Measurements from ENCODE around the gene DNMBP. TPM values are rescaled to one million over a fixed set of nuclear protein-coding genes. Genes with fewer than 3 reads are reported as not detected.
"Not testable (repeated sequence)": the region's sequence is repeated elsewhere in the genome, so short reads cannot be mapped to it uniquely, and the experiment has no call there.

DNMBP gene
- total and polyA plus RNA-seq, 2 of the 8 experiments (the other 6 are each of a cell fraction or from before 2014, with no cell fraction given): 19.1 to 26.4 TPM

- not testable (repeated sequence) for H3K79me2 ChIP-seq (ENCODE audit: control insufficient read depth in 1 of 2, insufficient read depth in 2 of 2, low read length in 2 of 2)
Observed at GRCh38 chr10:99946051-99946450, 63.7 kb downstream of the DNMBP start.

More at GRCh38 chr10:99946051-99946450, 63.7 kb downstream of the DNMBP start:
- H3K9me3 ChIP-seq (ENCODE audit: insufficient read depth in 2 of 2, low read depth in 1 of 2, low read length in 1 of 2); H2BK120ac ChIP-seq (replicated peaks; ENCODE audit: low read depth, low read length); FAIRE-seq; H2BK5ac ChIP-seq (ENCODE audit: low read depth, low read length); H2BK12ac ChIP-seq (ENCODE audit: low read depth, low read length); H3K4ac ChIP-seq (replicated peaks; ENCODE audit: insufficient read length, low read depth, low read length); DNase-seq (ENCODE audit: low read depth in 1 of 2, low spot score in 2 of 2); H3K4me3 ChIP-seq (ENCODE audit: extremely low read depth in 1 of 4, insufficient read depth in 2 of 4, low read depth in 3 of 4, low read length in 4 of 4); H3K9ac ChIP-seq (replicated peaks in 1 of 4; ENCODE audit: extremely low read depth in 1 of 4, low read depth in 3 of 4, low read length in 3 of 4); H2BK15ac ChIP-seq (ENCODE audit: low read length); H2AK5ac ChIP-seq (ENCODE audit: low read depth, low read length); H3K36me3 ChIP-seq (ENCODE audit: control insufficient read depth in 2 of 4, insufficient read depth in 4 of 4, low read length in 3 of 4); H3K18ac ChIP-seq (ENCODE audit: extremely low read depth, low read length); H4K8ac ChIP-seq (ENCODE audit: extremely low read depth, insufficient read depth, low read length); H4K5ac ChIP-seq (ENCODE audit: insufficient read length, low read depth, low read length); H2BK20ac ChIP-seq (ENCODE audit: low read length); H3K56ac ChIP-seq (replicated peaks; ENCODE audit: insufficient read length, low read depth, low read length); H3K23me2 ChIP-seq (ENCODE audit: low read depth, low read length); H2AFZ ChIP-seq (ENCODE audit: low read length); H3K23ac ChIP-seq (ENCODE audit: insufficient read length); H4K20me1 ChIP-seq (replicated peaks in 1 of 2; ENCODE audit: control insufficient read depth in 1 of 2, insufficient read depth in 2 of 2, low read length in 2 of 2); H3K14ac ChIP-seq (ENCODE audit: insufficient read length); H3K4me1 ChIP-seq (replicated peaks in 1 of 4; ENCODE audit: control insufficient read depth in 3 of 4, insufficient read depth in 4 of 4, low read length in 3 of 4); H3K27me3 ChIP-seq (replicated peaks in 1 of 4; ENCODE audit: control insufficient read depth in 3 of 4, extremely low read depth in 1 of 4, insufficient read depth in 3 of 4, low read length in 3 of 4); H3K27ac ChIP-seq (ENCODE audit: low read depth, low read length); H4K91ac ChIP-seq (replicated peaks; ENCODE audit: insufficient read length, low read length); POLR2A ChIA-PET (ENCODE audit: partially characterized antibody); H3K4me2 ChIP-seq (ENCODE audit: insufficient read depth in 1 of 2, low read depth in 2 of 2, low read length in 2 of 2); H3K79me1 ChIP-seq (ENCODE audit: low read depth, low read length): not testable (repeated sequence)
- 94% methylated on average over 2 of the region's 2 CpGs; no CpG with 5 or more reads in 1 of the 2 experiments for WGBS, 2 experiments (ENCODE audit: extremely low coverage in 1 of 2, insufficient coverage in 1 of 2, insufficient read length in 1 of 2, insufficient replicate concordance in 2 of 2, low coverage in 1 of 2, low lambda C conversion rate in 2 of 2, missing lambda C conversion rate in 1 of 2)
- CTCF ChIA-PET (ENCODE audit: partially characterized antibody): interaction anchor here (1.1 to 1.3 kb wide), 2 partner anchors 10 to 28 kb away, joined by 3 to 4 read pairs; no protein-coding TSS in a partner anchor

Data from H1 (cell line).